SK-N-DZ (cell line): ENCODE results near the gene PTPN12.
A peak's percentile ranks its signal among the peaks of the same experiment; 100 is the strongest.
"Not testable (repeated sequence)": the region's sequence is repeated elsewhere in the genome, so short reads cannot be mapped to it uniquely, and the experiment has no call there.

Experiments
- DNase-seq: peaks from one replicate; pipeline ENCODE4 v3.0.0-alpha.2; 2015; ENCODE audit warnings: low spot score

PTPN12 gene

GRCh38 chr7:77579797-77580196 lies 42.7 kb downstream of the PTPN12 start:
- no peak for DNase-seq

- DNase-seq = no peak
Observed at GRCh38 chr7:77580762-77581350, 43.8 kb downstream of the PTPN12 start.

GRCh38 chr7:77587272-77587671 lies 50.2 kb downstream of the PTPN12 start:
- no peak for DNase-seq

- DNase-seq = no peak
Observed at GRCh38 chr7:77600952-77601351, 63.9 kb downstream of the PTPN12 start.

DNA sequence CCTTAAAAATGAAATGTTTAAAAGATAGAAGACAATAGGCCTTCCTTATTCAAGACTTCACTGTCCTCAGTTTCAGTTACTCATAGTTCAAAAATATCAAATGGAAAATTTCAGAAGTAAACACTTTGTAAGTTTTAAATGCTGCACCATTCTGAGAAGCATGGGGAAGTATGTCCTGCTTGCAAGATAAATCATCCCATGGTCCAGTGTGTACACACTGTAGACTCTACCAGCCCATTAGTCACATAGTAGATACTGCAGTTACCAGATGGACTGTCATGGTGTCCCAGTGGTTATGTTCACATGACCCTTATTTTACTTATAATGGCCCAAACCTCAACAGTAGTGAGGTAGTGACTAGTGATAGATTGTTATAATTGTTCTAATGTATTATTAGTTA lies 69.5 kb downstream of the PTPN12 start:
- no peak for DNase-seq

GRCh38 chr7:77619314-77619713 lies 82.2 kb downstream of the PTPN12 start:
- DNase-seq = no peak

- no peak for DNase-seq
Observed at GRCh38 chr7:77626586-77627308, 89.7 kb downstream of the PTPN12 start.

GRCh38 chr7:77627309-77627676 lies 90.2 kb downstream of the PTPN12 start:
- no peak for DNase-seq

DNA sequence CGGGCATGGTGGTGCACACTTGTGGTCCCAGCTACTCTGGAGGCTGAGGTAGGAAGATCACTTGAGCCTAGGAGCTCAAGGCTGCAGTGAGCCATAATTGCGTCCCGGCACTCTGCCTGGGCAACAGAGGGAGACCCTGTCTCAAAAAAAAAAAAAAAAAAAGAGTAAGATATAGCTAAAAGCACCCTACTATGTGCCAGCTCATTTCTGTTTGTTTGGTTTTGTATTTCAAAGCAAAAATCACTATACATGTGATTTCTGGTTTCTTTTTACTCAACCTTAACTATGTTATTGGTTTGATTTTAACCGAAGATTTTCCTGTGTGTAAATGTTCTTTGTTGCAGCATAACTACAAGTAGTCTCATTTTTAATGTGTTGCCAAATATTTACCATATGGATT lies 92.7 kb downstream of the PTPN12 start:
- DNase-seq = no peak

DNA sequence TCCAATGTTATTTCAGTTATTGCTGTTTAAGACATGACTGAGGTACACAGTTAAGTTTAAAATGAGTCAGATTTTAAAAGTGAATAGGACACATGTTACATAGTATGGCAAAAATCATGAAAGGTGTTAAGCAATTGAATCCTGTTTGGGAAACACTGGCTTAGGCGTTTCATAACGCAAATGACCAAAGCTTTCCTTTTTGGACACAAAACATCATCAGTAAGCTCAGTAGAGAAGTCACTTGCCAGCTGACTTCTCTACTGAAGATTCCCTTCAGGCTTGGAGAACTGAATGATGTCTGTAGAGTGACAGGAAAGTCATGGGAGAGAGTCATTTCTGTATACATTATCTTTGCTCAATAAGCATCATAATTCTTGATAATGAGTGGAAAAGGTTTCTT lies 94.7 kb downstream of the PTPN12 start:
- DNase-seq = no peak

- no peak for DNase-seq
Observed at GRCh38 chr7:77644774-77645173, 107.7 kb downstream of the PTPN12 start.

DNA sequence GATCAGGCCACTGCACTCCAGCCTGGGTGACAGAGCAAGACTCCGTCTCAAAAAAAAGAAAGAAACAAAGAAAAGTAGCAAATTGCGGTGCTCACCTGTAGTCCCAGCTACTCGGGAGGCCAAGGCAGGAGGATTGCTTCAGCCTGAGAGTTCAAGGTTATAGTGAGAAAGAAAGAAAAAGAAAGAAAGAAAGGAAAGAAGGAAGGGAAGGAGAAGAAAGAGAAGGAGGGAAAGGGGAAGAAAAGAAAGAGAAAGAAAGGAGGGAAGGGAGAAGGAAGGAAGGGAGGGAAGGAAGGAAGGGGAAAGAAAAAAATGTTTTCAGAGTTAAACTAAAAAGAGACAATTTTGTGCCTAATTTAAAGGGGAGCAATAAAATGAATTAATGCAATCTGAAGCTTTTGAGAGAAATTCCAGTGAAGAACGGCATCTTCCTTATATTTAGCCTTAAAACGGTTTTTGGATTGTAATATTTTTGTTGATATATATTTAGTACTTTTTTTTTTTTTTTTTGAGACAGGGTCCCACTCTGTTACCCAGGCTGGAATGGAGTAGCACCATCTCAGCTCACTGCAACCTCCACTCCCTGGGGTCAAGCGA lies 111.7 kb downstream of the PTPN12 start:
- no peak for DNase-seq

GRCh38 chr7:77649716-77650349 lies 112.7 kb downstream of the PTPN12 start:
- no peak for DNase-seq

- peak; percentile 36 for DNase-seq
Observed at GRCh38 chr7:77651575-77652162, 114.6 kb downstream of the PTPN12 start.

- not testable (repeated sequence) for DNase-seq
Observed at GRCh38 chr7:77652826-77653225, 115.7 kb downstream of the PTPN12 start.

GRCh38 chr7:77653572-77653971 lies 116.5 kb downstream of the PTPN12 start:
- no peak for DNase-seq

- no peak for DNase-seq
Observed at GRCh38 chr7:77655356-77655755, 118.3 kb downstream of the PTPN12 start.

- DNase-seq = no peak
Observed at GRCh38 chr7:77655836-77656455, 118.9 kb downstream of the PTPN12 start.

DNA sequence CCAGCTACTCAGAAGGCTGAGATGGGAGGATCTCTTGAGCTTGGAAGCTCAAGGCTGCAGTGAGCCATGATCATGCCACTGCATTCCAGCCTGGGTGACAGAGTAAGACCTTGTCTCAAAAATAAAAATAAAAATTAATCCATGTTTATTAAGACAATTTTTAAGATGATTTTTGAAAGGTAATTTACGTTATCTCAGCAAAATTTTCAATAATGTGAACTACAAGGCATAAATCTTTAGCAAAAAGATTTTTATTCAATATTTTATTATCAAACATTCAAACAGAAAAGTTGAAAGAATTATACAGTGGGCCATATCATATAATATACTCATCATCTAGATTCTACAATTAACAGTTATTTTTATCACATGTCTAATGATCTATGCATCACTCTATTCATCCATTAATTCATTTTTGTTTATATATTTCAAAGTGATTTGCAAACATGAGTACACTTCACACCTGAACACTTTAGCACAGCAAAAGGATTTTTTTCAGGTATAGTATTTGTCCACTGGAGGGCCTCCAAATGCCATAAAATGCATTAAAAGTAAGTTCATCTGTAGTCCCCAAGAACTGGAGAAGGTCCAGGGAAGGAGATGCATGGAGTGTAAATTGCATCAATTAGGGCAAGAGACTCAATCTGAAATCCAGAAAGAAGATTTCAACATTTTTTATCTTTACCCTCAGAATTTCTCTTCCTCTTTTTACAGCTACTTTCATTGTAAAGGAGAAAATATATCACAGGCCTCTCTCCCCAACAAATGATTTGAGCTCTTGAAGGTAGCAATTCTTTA lies 120.5 kb downstream of the PTPN12 start:
- peak; percentile 55 for DNase-seq

GRCh38 chr7:77658928-77659327 lies 121.8 kb downstream of the PTPN12 start:
- no peak for DNase-seq

DNA sequence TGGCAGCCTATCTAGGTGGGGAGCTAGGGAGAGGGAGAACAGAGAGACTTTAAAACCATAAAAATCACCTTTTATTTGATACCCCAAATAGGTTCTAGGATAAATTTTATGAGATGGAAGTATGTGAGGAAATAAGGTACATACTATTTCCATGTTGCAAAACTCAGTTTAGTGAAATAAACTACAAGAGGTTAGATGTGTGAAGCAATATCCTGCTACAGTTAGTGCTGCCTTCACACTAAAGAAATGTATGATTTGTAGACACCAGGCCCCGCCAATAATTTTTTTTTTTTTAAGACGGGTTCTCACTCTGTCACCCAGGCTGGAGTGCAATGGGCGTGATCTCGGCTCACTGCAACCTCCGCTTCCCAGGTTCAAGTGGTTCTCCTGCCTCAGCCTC lies 124.7 kb downstream of the PTPN12 start:
- no peak for DNase-seq
